Coronary artery (tissue), 2 donors: ENCODE results near the gene PKM.

Source experiments
- DNase-seq: peaks from one replicate; pipeline ENCODE4 v3.0.0-alpha.2; 2017; ENCODE audit warnings: low spot score
- H3K27ac ChIP-seq, 2 donors: fragments of 200-600 bp; sonication (generic); one replicate each; pipeline ENCODE4 v1.5.1; 2016 to 2019
- H3K4me3 ChIP-seq: fragments of 200-600 bp; sonication (generic); 2 replicates; pipeline ENCODE4 v1.5.1; 2016; ENCODE audit warnings: mild to moderate bottlenecking, moderate library complexity
- CTCF ChIP-seq: fragments of 200-600 bp; sonication (generic); IDR thresholded peaks from one replicate; pipeline ENCODE4 v1.5.1; 2019; ENCODE audit warnings: antibody characterized with exemption

Gene PKM

GRCh38 chr15:72184165-72184811 is 46.7 kb downstream of the PKM start:
- no peak for DNase-seq
- H3K4me3 ChIP-seq = peak overlapping the region; percentile 70
- H3K27ac ChIP-seq = no peak overlapping the region
- TF ChIP-seq CTCF = no peak

GRCh38 chr15:72183781-72184164 is 47.2 kb downstream of the PKM start:
- DNase-seq = no peak
- no peak for TF ChIP-seq CTCF
- Histone ChIP-seq H3K4me3 (peak overlapping the region; percentile 70), H3K27ac (no peak overlapping the region)

DNA sequence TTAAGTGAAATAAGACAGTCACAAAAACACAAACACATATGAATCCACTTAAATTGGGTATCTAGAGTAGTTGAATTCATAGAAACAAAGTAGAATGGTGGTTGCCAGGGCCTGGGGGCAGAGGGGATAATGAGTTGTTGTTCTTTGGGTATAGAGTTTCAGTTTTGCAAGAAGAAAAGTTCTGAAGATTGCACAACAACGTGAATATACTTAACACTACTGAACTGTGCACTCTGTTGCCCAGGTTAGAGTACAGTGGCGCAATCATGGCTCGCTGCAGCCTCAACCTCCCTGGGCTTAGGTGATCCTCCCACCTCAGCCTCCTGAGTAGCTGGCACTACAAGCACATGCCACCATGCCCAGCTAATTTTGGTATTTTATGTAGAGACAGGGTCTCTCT is 48.3 kb downstream of the PKM start:
- DNase-seq = no peak
- no peak for TF ChIP-seq CTCF
- Histone ChIP-seq H3K4me3 (no peak overlapping the region), H3K27ac (no peak overlapping the region)

GRCh38 chr15:72182244-72182643 is 48.7 kb downstream of the PKM start:
- no peak overlapping the region for H3K4me3 ChIP-seq
- no peak for DNase-seq
- no peak for TF ChIP-seq CTCF
- H3K27ac ChIP-seq = no peak overlapping the region

- Histone ChIP-seq H3K4me3 (no peak overlapping the region), H3K27ac (no peak overlapping the region)
- no peak for TF ChIP-seq CTCF
- DNase-seq = no peak
These were observed 50.1 kb downstream of the PKM start for GRCh38 chr15:72180761-72181324.

- peak overlapping the region in 1 of 2 donors; percentile 79 for H3K27ac ChIP-seq
- DNase-seq = no peak
- no peak for TF ChIP-seq CTCF
- H3K4me3 ChIP-seq = peak overlapping the region; percentile 30
These were observed 50.9 kb downstream of the PKM start for GRCh38 chr15:72179950-72180581.
